ENCODE data around the gene MYO1A. TPM values are rescaled to one million over a fixed set of nuclear protein-coding genes. Genes with fewer than 3 reads are reported as not detected.

Gene MYO1A
- polyA plus RNA-seq, 1 donor (not counting 4 experiments of a cell fraction or from before 2014, with no cell fraction given): 0.01 TPM

DNA sequence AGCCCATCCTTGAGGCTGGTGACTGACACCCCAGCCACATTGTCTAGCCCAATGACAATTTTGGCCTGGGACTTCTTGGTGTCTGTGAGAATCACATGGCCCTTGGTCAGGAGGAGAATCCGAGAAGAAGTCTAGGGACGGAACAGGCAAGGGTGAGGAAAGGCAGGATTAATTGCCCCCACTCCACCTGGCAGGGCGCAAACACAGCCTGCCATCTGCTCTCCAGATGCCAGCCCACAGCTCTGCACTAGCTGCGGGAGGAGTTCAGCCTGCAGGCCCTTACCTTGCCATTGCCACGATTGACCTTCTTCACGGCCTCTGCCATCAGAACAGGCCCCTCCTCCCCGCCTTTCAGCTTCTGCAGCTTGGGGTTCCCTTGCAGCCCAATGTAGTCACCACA is 20.5 kb downstream of the MYO1A start:
- DNase-seq (ENCODE audit: low read depth, low spot score) (no peak), FAIRE-seq (no peak)
- TF ChIP-seq CTCF (optimal IDR thresholded peaks at IDR 0.05 in 1 of 3, IDR thresholded peaks at IDR 0.05 in 1 of 3, conservative IDR thresholded peaks at IDR 0.05 in 1 of 3; ENCODE audit: extremely low read depth in 1 of 3, insufficient read depth in 2 of 3, low read length in 3 of 3) (no peak), EZH2 (IDR thresholded peaks at IDR 0.05; ENCODE audit: low read length) (no peak)
- Histone ChIP-seq H4K20me1 (ENCODE audit: control insufficient read depth, extremely low read depth, insufficient read depth, low read length) (no peaks in the 10 kb centered on the region), H3K4me2 (ENCODE audit: control insufficient read depth, extremely low read depth, insufficient read depth, low read depth, low read length) (no peak overlapping the region), H2AFZ (ENCODE audit: control insufficient read depth, low read length) (no peak overlapping the region), H3K27me3 (ENCODE audit: control insufficient read depth, extremely low read depth, insufficient read depth, low read length) (peaks cover 24% of the 10 kb centered on the region), H3K4me3 (ENCODE audit: control insufficient read depth in 2 of 3, extremely low read depth in 1 of 3, insufficient read depth in 2 of 3, low read depth in 1 of 3, low read length in 3 of 3) (no peak overlapping the region), H3K27ac (ENCODE audit: control insufficient read depth, insufficient read depth, low read length) (no peak overlapping the region), H3K9me1 (ENCODE audit: control insufficient read depth, extremely low read depth, insufficient read depth, low read length) (no peaks in the 10 kb centered on the region), H3K36me3 (ENCODE audit: control insufficient read depth in 2 of 2, extremely low read depth in 1 of 2, insufficient read depth in 2 of 2, low read length in 2 of 2) (no peaks in the 10 kb centered on the region), H3K9ac (ENCODE audit: control insufficient read depth, extremely low read depth, insufficient read depth, low read length) (no peak overlapping the region), H3K4me1 (ENCODE audit: control insufficient read depth, extremely low read depth, insufficient read depth, low read length) (peaks cover 29% of the 10 kb centered on the region), H3K9me3 (ENCODE audit: control insufficient read depth, low read depth, low read length) (no peaks in the 10 kb centered on the region), H3K79me2 (ENCODE audit: control insufficient read depth, insufficient read depth, low read length) (no peaks in the 10 kb centered on the region)
- dilution Hi-C loops (cut with MboI; ENCODE audit: extremely low pct_ligation_motif_present, low sequenced_read_pairs): no loop called here

DNA sequence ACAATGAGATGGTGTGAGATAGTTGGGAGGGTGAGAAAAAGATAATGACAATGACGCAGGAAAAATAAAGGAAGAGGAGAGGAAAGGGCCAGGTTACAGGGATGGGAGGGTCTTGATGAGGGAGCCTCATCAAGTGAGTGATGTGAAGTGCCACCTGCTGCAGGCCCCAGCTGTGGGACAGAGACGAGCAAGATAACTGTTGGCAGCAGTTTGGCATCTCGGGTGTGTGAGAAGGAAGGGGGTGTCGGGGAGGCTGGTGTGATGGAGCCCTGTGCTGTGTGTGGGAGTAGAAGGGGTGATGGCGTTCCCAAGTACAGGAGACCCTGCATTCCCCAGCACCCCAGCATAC is 22.1 kb downstream of the MYO1A start:
- Histone ChIP-seq H3K36me3 (ENCODE audit: control insufficient read depth in 2 of 2, extremely low read depth in 1 of 2, insufficient read depth in 2 of 2, low read length in 2 of 2) (no peaks in the 10 kb centered on the region), H3K27ac (ENCODE audit: control insufficient read depth, insufficient read depth, low read length) (no peak overlapping the region), H2AFZ (ENCODE audit: control insufficient read depth, low read length) (no peak overlapping the region), H3K4me2 (ENCODE audit: control insufficient read depth, extremely low read depth, insufficient read depth, low read depth, low read length) (no peak overlapping the region), H4K20me1 (ENCODE audit: control insufficient read depth, extremely low read depth, insufficient read depth, low read length) (no peaks in the 10 kb centered on the region), H3K4me3 (ENCODE audit: control insufficient read depth in 2 of 3, extremely low read depth in 1 of 3, insufficient read depth in 2 of 3, low read depth in 1 of 3, low read length in 3 of 3) (no peak overlapping the region), H3K9me1 (ENCODE audit: control insufficient read depth, extremely low read depth, insufficient read depth, low read length) (no peaks in the 10 kb centered on the region), H3K4me1 (ENCODE audit: control insufficient read depth, extremely low read depth, insufficient read depth, low read length) (peaks cover 21% of the 10 kb centered on the region), H3K79me2 (ENCODE audit: control insufficient read depth, insufficient read depth, low read length) (no peaks in the 10 kb centered on the region), H3K9me3 (ENCODE audit: control insufficient read depth, low read depth, low read length) (no peaks in the 10 kb centered on the region), H3K27me3 (ENCODE audit: control insufficient read depth, extremely low read depth, insufficient read depth, low read length) (peaks cover 24% of the 10 kb centered on the region), H3K9ac (ENCODE audit: control insufficient read depth, extremely low read depth, insufficient read depth, low read length) (no peak overlapping the region)
- FAIRE-seq: no peak
- TF ChIP-seq EZH2 (IDR thresholded peaks at IDR 0.05; ENCODE audit: low read length): no peak
- TF ChIP-seq CTCF (optimal IDR thresholded peaks at IDR 0.05 in 1 of 3, IDR thresholded peaks at IDR 0.05 in 1 of 3, conservative IDR thresholded peaks at IDR 0.05 in 1 of 3; ENCODE audit: extremely low read depth in 1 of 3, insufficient read depth in 2 of 3, low read length in 3 of 3): no peak
- dilution Hi-C loops (cut with MboI; ENCODE audit: extremely low pct_ligation_motif_present, low sequenced_read_pairs): no loop called here
- no peak for DNase-seq (ENCODE audit: low read depth, low spot score)
